HepG2 (cell line): ENCODE results near the gene ALG3. TPM values are rescaled to one million over a fixed set of nuclear protein-coding genes. Genes with fewer than 3 reads are reported as not detected.

ENCODE experiments used
- CENPT ChIP-seq: sonication (generic); formaldehyde crosslinking; IDR thresholded peaks from 2 replicates; pipeline ENCODE4 v1.8.0; 2022; ENCODE audit warnings: low read depth, mild to moderate bottlenecking, moderate library complexity, missing genetic modification reagents
- MED8 ChIP-seq: sonication (generic); formaldehyde crosslinking; IDR thresholded peaks from 2 replicates; pipeline ENCODE4 v1.8.1; 2023; ENCODE audit warnings: mild to moderate bottlenecking, missing genetic modification reagents; ENCODE audit not compliant: insufficient replicate concordance
- ZFX ChIP-seq: sonication (generic); formaldehyde crosslinking; IDR thresholded peaks from 2 replicates; pipeline ENCODE4 v1.4.0; 2020; ENCODE audit warnings: mild to moderate bottlenecking, low read depth, missing genetic modification reagents, moderate library complexity
- ZNF441 ChIP-seq: sonication (generic); formaldehyde crosslinking; IDR thresholded peaks from 2 replicates; pipeline ENCODE4 v1.7.0; 2021; ENCODE audit warnings: missing genetic modification reagents, borderline replicate concordance
- ZNF547 ChIP-seq: sonication (generic); formaldehyde crosslinking; IDR thresholded peaks from 2 replicates; pipeline ENCODE4 v1.5.1; 2020; ENCODE audit warnings: mild to moderate bottlenecking, missing genetic modification reagents
- ZNF577 ChIP-seq: sonication (generic); formaldehyde crosslinking; IDR thresholded peaks from 2 replicates; pipeline ENCODE4 v1.4.0; 2020; ENCODE audit warnings: mild to moderate bottlenecking, low read depth, missing genetic modification reagents, borderline replicate concordance
- ZNF780A ChIP-seq: sonication (generic); formaldehyde crosslinking; IDR thresholded peaks from 2 replicates; pipeline ENCODE4 v1.8.0; 2022; ENCODE audit warnings: mild to moderate bottlenecking, missing genetic modification reagents, moderate library complexity
- ZZZ3 ChIP-seq: sonication (generic); formaldehyde crosslinking; IDR thresholded peaks from 2 replicates; pipeline ENCODE4 v1.4.0; 2020; ENCODE audit warnings: missing genetic modification reagents, mild to moderate bottlenecking, borderline replicate concordance
- polyA plus RNA-seq, 8 experiments: library from polyadenylated mRNA; depleted of rRNA in 3 of 8; stranded (reverse) in 7 of 8; unstranded in 1 of 8; fragments of >200 nt; fragmentation: Illumina TruSeq in 4 of 8; extraction: Trizol in 4 of 8; gene quantifications; 2 replicates each; pipeline versions ENCODE4 v1.2.1 to v1.2.3, GENCODE V29; 2011 to 2016; ENCODE audit warnings: low read depth in 4 of 8, missing spikeins in 1 of 8, mixed read lengths in 1 of 8; ENCODE audit not compliant: insufficient read depth in 1 of 8
- total RNA-seq, 5 experiments: library from RNA; depleted of rRNA; stranded (reverse); fragments of >200 nt; fragmentation: Illumina TruSeq; extraction: Trizol; gene quantifications; 2 replicates each; pipeline ENCODE4 v1.2.3, GENCODE V29; 2016; ENCODE audit warnings: low read depth in 1 of 5
- TF ChIP-seq, protein P1 (sequence below): sonication (generic); formaldehyde crosslinking; IDR thresholded peaks from one replicate; pipeline ENCODE4 v1.5.1; 2020; ENCODE audit warnings: mild to moderate bottlenecking, missing genetic modification reagents; ENCODE audit errors: not compliant biosample characterization
- TF ChIP-seq, protein P2 (sequence below): sonication (generic); formaldehyde crosslinking; IDR thresholded peaks from 2 replicates; pipeline ENCODE4 v1.4.0; 2020; ENCODE audit warnings: missing genetic modification reagents
- TF ChIP-seq, protein P3 (sequence below): sonication (generic); formaldehyde crosslinking; IDR thresholded peaks from 2 replicates; pipeline ENCODE4 v1.4.0; 2020; ENCODE audit warnings: mild to moderate bottlenecking, missing genetic modification reagents, borderline replicate concordance
- TF ChIP-seq, protein P4 (sequence below): IDR thresholded peaks from 2 replicates; pipeline ENCODE4 v1.6.1; 2018; ENCODE audit warnings: missing genetic modification reagents
- TF ChIP-seq, protein P5 (sequence below): sonication (generic); formaldehyde crosslinking; IDR thresholded peaks from 2 replicates; pipeline ENCODE4 v1.5.0; 2020; ENCODE audit warnings: missing genetic modification reagents

ALG3 gene
- total and polyA plus RNA-seq, 2 of the 13 experiments (the other 11 are each of a cell fraction or from before 2014, with no cell fraction given), result 46.6 to 57.1 TPM

DNA sequence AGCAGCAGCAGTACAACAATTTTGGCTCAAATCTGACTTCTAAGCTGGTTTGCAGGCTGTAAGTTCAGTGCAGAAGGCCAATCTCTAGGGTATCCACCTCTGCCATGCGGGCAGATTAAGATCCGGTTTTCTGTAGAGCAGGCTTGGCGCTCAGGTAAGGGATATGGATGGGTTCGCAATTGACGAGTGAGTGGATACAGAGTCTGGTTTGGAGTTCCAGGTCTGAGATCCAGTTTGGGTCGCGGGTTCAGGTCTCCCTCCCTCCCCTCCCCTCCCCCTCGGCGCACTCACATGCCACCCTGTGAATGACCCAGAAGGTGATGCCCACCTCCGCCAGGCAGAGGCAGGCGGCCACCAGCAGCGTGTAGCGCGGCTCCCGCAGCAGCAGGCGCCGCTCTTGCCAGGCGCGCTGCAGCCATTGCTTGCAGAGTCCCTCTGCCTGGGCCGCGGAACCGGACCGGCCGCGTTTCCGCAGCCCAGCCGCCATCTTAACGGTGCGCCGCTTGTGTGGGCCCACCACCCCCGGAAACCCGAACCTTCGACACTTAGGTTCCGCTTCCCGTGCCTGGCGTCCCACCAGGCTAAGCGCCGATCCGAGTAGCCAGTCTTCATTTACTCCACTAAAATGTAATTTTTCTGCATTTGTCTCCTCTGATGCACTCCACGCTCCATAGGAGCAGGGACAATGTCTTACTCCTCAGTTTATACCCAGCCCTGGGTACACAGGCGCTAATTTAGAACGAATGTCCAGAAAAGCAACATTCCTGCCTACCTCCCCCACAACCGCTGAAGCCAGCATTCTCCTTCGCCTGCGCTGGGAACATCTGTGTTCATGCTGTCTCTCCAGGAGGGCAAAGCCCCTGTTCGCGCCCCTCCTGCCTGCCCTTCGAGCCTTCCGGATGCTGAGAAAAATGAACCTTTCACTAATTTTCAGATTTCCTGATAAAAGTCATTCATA lies at the start of gene ALG3 (continued):
- TF ChIP-seq, protein P1, sequence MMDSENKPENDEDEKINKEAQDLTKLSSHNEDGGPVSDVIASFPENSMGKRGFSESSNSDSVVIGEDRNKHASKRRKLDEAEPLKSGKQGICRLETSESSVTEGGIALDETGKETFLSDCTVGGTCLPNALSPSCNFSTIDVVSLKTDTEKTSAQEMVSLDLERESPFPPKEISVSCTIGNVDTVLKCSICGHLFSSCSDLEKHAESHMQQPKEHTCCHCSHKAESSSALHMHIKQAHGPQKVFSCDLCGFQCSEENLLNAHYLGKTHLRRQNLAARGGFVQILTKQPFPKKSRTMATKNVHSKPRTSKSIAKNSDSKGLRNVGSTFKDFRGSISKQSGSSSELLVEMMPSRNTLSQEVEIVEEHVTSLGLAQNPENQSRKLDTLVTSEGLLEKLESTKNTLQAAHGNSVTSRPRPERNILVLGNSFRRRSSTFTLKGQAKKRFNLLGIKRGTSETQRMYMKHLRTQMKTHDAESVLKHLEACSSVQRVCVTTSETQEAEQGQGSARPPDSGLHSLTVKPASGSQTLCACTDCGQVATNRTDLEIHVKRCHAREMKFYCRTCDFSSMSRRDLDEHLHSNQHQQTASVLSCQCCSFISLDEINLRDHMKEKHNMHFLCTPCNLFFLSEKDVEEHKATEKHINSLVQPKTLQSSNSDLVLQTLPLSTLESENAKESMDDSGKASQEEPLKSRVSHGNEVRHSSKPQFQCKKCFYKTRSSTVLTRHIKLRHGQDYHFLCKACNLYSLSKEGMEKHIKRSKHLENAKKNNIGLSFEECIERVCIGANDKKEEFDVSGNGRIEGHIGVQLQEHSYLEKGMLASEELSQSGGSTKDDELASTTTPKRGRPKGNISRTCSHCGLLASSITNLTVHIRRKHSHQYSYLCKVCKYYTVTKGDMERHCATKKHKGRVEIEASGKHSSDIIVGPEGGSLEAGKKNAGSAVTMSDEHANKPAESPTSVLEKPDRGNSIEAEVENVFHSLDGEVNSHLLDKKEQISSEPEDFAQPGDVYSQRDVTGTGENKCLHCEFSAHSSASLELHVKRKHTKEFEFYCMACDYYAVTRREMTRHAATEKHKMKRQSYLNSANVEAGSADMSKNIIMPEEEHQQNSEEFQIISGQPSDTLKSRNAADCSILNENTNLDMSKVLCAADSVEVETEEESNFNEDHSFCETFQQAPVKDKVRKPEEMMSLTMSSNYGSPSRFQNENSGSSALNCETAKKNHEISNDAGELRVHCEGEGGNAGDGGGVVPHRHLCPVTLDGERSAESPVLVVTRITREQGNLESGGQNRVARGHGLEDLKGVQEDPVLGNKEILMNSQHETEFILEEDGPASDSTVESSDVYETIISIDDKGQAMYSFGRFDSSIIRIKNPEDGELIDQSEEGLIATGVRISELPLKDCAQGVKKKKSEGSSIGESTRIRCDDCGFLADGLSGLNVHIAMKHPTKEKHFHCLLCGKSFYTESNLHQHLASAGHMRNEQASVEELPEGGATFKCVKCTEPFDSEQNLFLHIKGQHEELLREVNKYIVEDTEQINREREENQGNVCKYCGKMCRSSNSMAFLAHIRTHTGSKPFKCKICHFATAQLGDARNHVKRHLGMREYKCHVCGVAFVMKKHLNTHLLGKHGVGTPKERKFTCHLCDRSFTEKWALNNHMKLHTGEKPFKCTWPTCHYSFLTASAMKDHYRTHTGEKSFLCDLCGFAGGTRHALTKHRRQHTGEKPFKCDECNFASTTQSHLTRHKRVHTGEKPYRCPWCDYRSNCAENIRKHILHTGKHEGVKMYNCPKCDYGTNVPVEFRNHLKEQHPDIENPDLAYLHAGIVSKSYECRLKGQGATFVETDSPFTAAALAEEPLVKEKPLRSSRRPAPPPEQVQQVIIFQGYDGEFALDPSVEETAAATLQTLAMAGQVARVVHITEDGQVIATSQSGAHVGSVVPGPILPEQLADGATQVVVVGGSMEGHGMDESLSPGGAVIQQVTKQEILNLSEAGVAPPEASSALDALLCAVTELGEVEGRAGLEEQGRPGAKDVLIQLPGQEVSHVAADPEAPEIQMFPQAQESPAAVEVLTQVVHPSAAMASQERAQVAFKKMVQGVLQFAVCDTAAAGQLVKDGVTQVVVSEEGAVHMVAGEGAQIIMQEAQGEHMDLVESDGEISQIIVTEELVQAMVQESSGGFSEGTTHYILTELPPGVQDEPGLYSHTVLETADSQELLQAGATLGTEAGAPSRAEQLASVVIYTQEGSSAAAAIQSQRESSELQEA (CRISPR knock-in tag), result peak; percentile 28
- TF ChIP-seq CENPT (CRISPR knock-in tag) (peak; percentile 80; the same call in 1 of the 2 replicates), MED8 (CRISPR knock-in tag) (peak; percentile 90), ZNF547 (CRISPR knock-in tag) (peak; percentile 19), ZZZ3 (CRISPR knock-in tag) (peak; percentile 71; the same call in 1 of the 2 replicates), ZFX (peak; percentile 93), ZNF441 (CRISPR knock-in tag) (no peak; the same call in 1 of the 2 replicates), ZNF780A (no peak; the same call in 1 of the 2 replicates), ZNF577 (no peak)
- TF ChIP-seq, protein P2, sequence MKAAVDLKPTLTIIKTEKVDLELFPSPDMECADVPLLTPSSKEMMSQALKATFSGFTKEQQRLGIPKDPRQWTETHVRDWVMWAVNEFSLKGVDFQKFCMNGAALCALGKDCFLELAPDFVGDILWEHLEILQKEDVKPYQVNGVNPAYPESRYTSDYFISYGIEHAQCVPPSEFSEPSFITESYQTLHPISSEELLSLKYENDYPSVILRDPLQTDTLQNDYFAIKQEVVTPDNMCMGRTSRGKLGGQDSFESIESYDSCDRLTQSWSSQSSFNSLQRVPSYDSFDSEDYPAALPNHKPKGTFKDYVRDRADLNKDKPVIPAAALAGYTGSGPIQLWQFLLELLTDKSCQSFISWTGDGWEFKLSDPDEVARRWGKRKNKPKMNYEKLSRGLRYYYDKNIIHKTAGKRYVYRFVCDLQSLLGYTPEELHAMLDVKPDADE (CRISPR knock-in tag), result 0 out of 2 replicates have a peak, but pooled peaks have one; percentile 59
- TF ChIP-seq, protein P3, sequence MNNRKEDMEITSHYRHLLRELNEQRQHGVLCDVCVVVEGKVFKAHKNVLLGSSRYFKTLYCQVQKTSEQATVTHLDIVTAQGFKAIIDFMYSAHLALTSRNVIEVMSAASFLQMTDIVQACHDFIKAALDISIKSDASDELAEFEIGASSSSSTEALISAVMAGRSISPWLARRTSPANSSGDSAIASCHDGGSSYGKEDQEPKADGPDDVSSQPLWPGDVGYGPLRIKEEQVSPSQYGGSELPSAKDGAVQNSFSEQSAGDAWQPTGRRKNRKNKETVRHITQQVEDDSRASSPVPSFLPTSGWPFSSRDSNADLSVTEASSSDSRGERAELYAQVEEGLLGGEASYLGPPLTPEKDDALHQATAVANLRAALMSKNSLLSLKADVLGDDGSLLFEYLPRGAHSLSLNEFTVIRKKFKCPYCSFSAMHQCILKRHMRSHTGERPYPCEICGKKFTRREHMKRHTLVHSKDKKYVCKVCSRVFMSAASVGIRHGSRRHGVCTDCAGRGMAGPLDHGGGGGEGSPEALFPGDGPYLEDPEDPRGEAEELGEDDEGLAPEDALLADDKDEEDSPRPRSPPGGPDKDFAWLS (CRISPR knock-in tag), result no peak
- TF ChIP-seq, protein P4, sequence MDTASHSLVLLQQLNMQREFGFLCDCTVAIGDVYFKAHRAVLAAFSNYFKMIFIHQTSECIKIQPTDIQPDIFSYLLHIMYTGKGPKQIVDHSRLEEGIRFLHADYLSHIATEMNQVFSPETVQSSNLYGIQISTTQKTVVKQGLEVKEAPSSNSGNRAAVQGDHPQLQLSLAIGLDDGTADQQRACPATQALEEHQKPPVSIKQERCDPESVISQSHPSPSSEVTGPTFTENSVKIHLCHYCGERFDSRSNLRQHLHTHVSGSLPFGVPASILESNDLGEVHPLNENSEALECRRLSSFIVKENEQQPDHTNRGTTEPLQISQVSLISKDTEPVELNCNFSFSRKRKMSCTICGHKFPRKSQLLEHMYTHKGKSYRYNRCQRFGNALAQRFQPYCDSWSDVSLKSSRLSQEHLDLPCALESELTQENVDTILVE (CRISPR knock-in tag), result peak; percentile 88
- TF ChIP-seq, protein P5, sequence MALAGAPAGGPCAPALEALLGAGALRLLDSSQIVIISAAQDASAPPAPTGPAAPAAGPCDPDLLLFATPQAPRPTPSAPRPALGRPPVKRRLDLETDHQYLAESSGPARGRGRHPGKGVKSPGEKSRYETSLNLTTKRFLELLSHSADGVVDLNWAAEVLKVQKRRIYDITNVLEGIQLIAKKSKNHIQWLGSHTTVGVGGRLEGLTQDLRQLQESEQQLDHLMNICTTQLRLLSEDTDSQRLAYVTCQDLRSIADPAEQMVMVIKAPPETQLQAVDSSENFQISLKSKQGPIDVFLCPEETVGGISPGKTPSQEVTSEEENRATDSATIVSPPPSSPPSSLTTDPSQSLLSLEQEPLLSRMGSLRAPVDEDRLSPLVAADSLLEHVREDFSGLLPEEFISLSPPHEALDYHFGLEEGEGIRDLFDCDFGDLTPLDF (CRISPR knock-in tag), result no peak
